Type B pancreatic cell (in vitro differentiated cells): Measurements from ENCODE around the gene FRMD4A. TPM values are rescaled to one million over a fixed set of nuclear protein-coding genes. Genes with fewer than 3 reads are reported as not detected.

Experiments
- DNase-seq: peaks from one replicate; pipeline ENCODE4 v3.0.0; 2021; ENCODE audit warnings: mixed read lengths; ENCODE audit not compliant: unreplicated experiment; ENCODE audit errors: extremely low spot score
- H3K27ac Mint-ChIP-seq: 2 replicates; pipeline ENCODE4 v1.8.0; 2021; ENCODE audit warnings: mild to moderate bottlenecking, mixed read lengths
- H3K27me3 Mint-ChIP-seq: 2 replicates; pipeline ENCODE4 v1.8.0; 2021; ENCODE audit warnings: mixed read lengths
- H3K36me3 Mint-ChIP-seq: 2 replicates; pipeline ENCODE4 v1.8.0; 2021; ENCODE audit warnings: mixed read lengths
- H3K4me1 Mint-ChIP-seq: one replicate; pipeline ENCODE4 v1.8.0; 2021; ENCODE audit warnings: mixed read lengths; ENCODE audit not compliant: unreplicated experiment
- H3K4me3 Mint-ChIP-seq: 2 replicates; pipeline ENCODE4 v1.8.0; 2021; ENCODE audit warnings: mild to moderate bottlenecking, mixed read lengths
- H3K9me3 Mint-ChIP-seq: 2 replicates; pipeline ENCODE4 v1.8.0; 2021; ENCODE audit warnings: mixed read lengths
- total RNA-seq: library from RNA; stranded (reverse); gene quantifications from 2 replicates; pipeline ENCODE4 v1.2.1, GENCODE V29; 2021; ENCODE audit warnings: low replicate concordance
- TF ChIP-seq, protein P1 (sequence below): fragments of 200-600 bp; sonication (generic); conservative IDR thresholded peaks from 2 replicates; pipeline ENCODE4 v1.5.0; 2021; ENCODE audit warnings: antibody characterized with exemption, mild to moderate bottlenecking

Gene FRMD4A
- total RNA-seq, 1 donor from 2014 or later = 88.9 TPM

GRCh38 chr10:14001298-14002040 is 329.3 kb downstream of the FRMD4A start:
- Mint-ChIP-seq H3K27ac (no peak overlapping the region), H3K27me3 (peaks cover 3% of the 10 kb centered on the region), H3K4me1 (peaks cover 32% of the 10 kb centered on the region), H3K4me3 (no peak overlapping the region), H3K36me3 (peaks cover 22% of the 10 kb centered on the region), H3K9me3 (peaks cover 21% of the 10 kb centered on the region)
- DNase-seq = no peak
- TF ChIP-seq, protein P1, sequence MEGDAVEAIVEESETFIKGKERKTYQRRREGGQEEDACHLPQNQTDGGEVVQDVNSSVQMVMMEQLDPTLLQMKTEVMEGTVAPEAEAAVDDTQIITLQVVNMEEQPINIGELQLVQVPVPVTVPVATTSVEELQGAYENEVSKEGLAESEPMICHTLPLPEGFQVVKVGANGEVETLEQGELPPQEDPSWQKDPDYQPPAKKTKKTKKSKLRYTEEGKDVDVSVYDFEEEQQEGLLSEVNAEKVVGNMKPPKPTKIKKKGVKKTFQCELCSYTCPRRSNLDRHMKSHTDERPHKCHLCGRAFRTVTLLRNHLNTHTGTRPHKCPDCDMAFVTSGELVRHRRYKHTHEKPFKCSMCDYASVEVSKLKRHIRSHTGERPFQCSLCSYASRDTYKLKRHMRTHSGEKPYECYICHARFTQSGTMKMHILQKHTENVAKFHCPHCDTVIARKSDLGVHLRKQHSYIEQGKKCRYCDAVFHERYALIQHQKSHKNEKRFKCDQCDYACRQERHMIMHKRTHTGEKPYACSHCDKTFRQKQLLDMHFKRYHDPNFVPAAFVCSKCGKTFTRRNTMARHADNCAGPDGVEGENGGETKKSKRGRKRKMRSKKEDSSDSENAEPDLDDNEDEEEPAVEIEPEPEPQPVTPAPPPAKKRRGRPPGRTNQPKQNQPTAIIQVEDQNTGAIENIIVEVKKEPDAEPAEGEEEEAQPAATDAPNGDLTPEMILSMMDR = no peak

DNA sequence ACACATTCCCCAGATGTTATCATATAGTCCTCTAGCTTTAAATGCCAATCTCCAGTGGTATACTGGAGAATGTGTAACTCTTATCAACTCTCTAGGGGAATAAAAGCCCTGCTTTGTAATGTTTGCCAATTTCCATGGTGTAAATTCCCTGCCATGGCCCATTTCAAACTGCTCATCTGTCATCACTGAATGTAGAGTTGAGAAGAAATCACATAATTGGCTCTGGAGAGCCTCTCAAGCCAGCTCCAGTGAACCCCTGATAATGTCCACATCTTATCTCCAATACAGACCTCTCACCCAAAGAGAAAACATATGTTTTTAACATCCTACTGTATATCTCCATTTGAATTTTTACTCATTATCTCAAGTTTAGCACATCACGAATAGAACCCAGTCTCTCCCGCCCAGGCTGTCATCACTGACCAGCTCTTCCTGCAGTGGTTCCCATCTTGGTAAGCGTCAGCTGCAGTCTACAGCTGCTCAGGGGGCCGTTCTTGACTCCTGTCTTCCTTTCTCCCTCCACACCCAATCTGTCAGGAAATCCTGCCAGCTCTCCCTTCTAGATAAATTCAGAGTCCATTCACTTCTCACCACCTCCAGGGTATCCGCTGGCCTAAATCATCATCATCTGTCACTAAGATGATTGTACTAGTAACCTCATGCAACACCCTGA is 332.4 kb downstream of the FRMD4A start:
- no peak overlapping the region for H3K4me3 Mint-ChIP-seq
- no peak for DNase-seq
- H3K27ac Mint-ChIP-seq = no peak overlapping the region
- TF ChIP-seq, protein P1 = no peak
- H3K36me3 Mint-ChIP-seq = peaks cover 18% of the 10 kb centered on the region
- H3K27me3 Mint-ChIP-seq = peaks cover 3% of the 10 kb centered on the region
- H3K9me3 Mint-ChIP-seq = peaks cover 21% of the 10 kb centered on the region
- peaks cover 23% of the 10 kb centered on the region for H3K4me1 Mint-ChIP-seq

DNA sequence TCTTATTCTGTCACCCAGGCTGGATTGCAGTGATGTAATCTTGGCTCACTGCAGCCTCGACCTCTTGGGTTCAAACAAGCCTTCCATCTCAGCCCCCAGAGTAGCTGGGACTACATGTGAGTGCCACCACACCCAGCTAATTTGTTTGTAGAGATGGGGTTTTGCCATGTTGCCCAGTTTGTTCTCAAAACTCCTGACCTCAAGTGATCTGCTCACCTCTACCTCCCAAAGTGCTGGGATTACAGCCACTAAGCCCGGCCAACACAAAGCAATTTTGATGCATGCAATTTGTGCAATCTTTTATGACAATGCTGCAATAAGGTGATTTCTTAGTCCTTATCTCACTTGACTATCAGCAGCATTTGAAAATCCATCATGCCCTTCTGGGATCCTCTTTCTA is 333.1 kb downstream of the FRMD4A start:
- Mint-ChIP-seq H3K36me3 (peaks cover 18% of the 10 kb centered on the region), H3K9me3 (peaks cover 19% of the 10 kb centered on the region), H3K27ac (no peak overlapping the region), H3K27me3 (peaks cover 3% of the 10 kb centered on the region), H3K4me3 (no peak overlapping the region), H3K4me1 (peaks cover 22% of the 10 kb centered on the region)
- no peak for DNase-seq
- TF ChIP-seq, protein P1 = no peak

GRCh38 chr10:13994932-13995331 is 335.8 kb downstream of the FRMD4A start:
- no peak for DNase-seq
- Mint-ChIP-seq H3K4me1 (peaks cover 38% of the 10 kb centered on the region), H3K4me3 (no peak overlapping the region), H3K27me3 (no peaks in the 10 kb centered on the region), H3K27ac (no peak overlapping the region), H3K36me3 (peaks cover 14% of the 10 kb centered on the region), H3K9me3 (peaks cover 14% of the 10 kb centered on the region)
- TF ChIP-seq, protein P1 = no peak

DNA sequence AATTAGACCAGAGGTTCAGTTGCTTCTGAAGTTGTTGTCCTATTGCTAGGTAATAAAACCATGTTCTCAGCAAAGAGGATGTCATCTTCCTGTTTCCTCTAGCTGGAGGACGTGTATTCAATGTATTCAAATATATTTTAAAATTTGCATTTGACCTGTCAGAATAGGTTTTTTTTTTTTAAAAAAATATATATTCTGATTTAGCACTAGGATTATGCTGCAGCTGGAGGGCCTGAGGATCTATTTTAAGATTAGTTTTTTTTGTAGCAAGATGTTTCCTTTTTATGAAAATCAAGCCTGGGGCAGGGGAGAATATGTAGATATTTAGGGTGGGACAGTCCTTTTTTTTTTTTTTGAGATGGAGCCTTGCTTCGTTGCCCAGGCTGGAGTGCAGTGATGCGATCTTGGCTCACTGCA is 337.0 kb downstream of the FRMD4A start:
- no peak overlapping the region for H3K27ac Mint-ChIP-seq
- TF ChIP-seq, protein P1 = no peak
- no peak overlapping the region for H3K4me3 Mint-ChIP-seq
- H3K27me3 Mint-ChIP-seq = no peaks in the 10 kb centered on the region
- DNase-seq = no peak
- peaks cover 41% of the 10 kb centered on the region for H3K4me1 Mint-ChIP-seq
- H3K9me3 Mint-ChIP-seq = peaks cover 9% of the 10 kb centered on the region
- peaks cover 9% of the 10 kb centered on the region for H3K36me3 Mint-ChIP-seq
